DMS114 treated with DMSO at 0.1 percent for 48 hours (cell line): ENCODE measurements around the gene TCF12.
"Not testable (repeated sequence)": the region's sequence is repeated elsewhere in the genome, so short reads cannot be mapped to it uniquely, and the experiment has no call there.

Source experiments
- DNase-seq: peaks from one replicate; lab custom pipeline; 2025; ENCODE audit not compliant: unreplicated experiment; lab: John Stamatoyannopoulos, UW

Gene TCF12

DNA sequence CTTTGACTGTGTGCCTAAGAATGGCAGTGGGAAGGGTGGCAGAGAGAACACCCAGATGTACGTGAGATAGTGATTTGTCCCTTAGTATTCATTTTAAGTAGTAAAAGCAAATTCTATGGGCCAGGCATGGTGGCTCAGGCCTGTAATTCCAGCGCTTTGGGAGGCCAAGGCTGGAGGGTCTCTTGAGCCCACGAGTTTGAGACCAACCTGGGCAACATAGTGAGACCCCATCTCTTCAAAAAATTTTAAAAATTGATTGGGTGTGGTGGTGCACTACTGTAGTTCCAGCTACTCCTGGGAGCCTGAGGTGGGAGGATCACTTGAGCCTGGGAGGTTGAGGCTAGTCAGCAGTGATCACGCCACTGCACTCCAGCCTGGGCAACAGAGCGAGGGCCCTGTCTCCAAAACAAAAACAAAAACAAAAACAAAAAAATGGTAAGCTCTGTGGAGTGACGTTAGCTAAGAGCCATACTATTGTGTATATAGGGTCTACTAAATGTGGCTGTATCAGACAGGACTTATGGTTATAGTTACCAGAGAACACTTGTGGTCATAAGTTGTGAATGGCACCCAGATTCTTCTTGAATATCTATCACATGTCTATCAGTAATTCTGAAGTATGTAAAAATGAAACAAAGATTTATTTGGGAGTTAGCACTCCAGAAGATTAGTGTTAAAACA lies 171.5 kb downstream of the TCF12 start:
- no peak for DNase-seq

- DNase-seq: peak; percentile 60
Measured at GRCh38 chr15:57090496-57090859, 172.0 kb downstream of the TCF12 start.

GRCh38 chr15:57091636-57092035 lies 173.2 kb downstream of the TCF12 start:
- DNase-seq: no peak

- DNase-seq: no peak
Measured at GRCh38 chr15:57092252-57092651, 173.8 kb downstream of the TCF12 start.

- no peak for DNase-seq
Measured at GRCh38 chr15:57094321-57095257, 176.1 kb downstream of the TCF12 start.

- DNase-seq: no peak
Measured at GRCh38 chr15:57095896-57096295, 177.5 kb downstream of the TCF12 start.

- no peak for DNase-seq
Measured at GRCh38 chr15:57097246-57097645, 178.8 kb downstream of the TCF12 start.

- not testable (repeated sequence) for DNase-seq
Measured at GRCh38 chr15:57097919-57098543, 179.6 kb downstream of the TCF12 start.

DNA sequence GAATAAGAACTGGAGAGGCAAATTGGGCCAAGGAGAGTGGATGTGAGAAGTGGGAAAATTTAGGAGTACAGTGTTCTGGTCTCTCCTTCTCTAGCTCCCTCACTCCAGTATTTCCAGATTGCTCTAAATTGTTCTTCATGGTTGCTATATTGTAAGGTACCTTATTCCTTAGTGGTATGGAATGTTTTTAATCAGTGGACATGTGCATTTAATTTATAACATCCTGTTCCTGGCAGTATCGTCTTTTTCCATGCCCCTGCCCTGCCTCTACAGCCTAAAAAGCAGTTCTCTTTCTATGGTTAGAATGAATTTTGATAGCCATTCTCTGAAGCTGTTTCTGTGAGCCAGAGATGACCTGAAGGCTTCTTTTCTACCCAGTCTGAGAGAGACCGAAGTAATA lies 180.5 kb downstream of the TCF12 start:
- DNase-seq: no peak

DNA sequence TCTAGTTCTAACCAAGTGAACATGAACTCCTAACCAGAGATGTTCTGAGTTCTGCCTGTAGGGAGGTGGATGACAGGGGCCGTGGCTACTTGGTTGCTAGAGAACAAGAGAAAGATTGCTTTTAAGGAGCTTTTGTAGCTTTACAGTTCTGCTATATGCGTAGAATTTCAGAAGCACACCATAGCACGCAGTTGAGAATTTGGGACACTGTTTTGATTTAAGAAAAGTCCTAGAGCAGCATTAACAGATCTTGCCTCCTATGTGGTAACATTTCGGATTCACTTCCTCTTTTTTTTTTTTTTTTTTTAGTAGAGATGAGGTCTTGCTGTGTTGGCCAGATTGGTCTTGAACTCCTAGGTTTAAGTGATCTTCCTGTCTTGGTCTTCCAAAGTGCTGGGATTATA lies 181.7 kb downstream of the TCF12 start:
- DNase-seq: no peak

DNA sequence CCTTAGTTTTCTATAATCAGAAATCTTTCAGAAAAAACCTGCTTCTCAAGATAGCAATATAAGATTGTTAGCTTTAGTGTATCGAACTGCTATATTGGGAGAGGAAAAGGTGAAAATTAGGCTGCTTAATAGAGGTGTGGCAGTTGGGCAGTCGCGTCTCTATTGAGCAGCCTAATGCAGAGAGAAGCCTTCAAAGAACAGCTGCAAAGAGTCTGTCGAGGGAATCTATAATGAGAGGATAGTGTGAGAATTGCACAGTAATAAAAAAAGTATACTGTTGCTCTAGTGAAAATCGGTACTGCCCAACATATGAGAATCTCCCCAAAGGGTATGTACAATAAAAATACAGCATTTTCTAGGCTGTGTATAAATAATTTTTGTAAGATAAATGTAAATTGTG lies 184.4 kb downstream of the TCF12 start:
- DNase-seq: no peak

DNA sequence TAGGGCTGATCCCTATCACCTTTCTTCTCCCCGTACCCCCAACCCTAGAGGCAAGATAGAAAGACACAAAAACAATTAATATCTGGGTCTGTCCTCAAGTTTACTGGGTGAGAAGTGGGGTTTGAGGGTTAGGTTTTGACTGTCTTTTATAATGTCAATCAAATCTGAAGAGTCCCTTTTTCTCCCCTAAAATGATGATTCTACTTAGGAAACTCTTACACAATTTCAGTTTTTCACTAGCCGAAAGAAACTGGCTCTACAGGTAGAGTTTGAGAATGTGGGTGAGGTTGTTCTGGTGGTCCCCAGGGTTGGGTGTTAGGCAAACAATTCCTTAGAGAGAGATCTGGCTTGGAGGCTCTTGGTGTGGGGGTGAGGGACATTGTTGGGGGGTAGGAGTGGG lies 189.9 kb downstream of the TCF12 start:
- DNase-seq: no peak

DNA sequence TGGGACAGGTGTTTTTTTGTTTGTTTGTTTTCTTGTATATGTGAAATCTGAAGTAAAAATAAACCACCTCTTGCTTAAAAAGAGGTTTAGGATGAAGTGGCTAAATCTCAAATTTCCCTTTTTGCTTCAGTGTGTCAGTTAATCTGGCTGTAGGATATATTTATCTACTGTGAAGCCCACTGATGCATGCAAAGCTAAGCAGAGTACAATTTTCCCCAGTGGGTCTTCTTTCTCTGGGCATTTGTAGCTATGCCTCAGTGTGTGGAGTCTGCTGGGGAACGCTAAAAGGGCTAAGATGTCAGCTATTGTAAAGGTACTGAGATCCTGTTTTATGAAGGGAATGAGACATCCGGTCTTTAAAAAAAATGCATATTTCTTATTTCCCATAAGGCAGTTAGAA lies 190.6 kb downstream of the TCF12 start:
- DNase-seq: no peak

DNA sequence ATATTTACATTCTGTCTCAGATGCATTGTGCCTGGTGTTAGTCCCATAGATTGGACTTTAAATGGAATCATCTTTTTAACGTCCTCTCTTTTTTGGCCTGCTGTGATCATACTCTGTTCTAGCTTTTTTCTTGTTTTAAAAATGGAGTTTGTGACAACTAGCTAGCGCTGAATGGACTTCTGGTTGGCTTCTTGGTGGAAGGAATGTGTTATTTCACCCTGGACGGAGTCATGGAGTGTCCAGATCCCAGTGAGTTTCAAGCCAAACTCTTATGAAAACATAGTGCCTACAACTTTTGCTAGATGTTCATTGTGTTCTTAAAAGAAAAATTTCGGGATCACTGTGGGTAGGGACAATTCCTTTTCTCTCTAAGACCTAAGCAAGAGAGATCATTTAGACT lies 192.6 kb downstream of the TCF12 start:
- DNase-seq: peak; percentile 53

DNA sequence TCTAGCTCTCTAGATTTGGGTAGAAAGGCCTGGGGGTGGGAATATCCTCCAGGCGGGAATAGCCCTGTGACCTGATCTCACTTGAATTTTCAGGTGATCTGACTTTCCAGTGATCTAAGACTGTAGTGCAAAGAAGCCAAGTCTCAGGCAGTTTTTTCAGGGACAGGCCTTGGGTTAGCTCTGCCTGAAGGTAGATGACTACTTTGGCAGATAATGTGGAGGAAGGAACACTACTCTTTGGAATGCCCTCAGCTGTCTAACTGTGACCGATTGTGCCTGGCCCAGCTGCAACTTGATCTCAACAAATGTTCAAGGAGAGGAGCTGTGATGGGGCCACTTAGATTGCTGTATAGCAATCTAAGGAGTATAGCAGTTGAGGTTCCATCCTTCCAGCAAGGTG lies 193.7 kb downstream of the TCF12 start:
- DNase-seq: no peak

DNA sequence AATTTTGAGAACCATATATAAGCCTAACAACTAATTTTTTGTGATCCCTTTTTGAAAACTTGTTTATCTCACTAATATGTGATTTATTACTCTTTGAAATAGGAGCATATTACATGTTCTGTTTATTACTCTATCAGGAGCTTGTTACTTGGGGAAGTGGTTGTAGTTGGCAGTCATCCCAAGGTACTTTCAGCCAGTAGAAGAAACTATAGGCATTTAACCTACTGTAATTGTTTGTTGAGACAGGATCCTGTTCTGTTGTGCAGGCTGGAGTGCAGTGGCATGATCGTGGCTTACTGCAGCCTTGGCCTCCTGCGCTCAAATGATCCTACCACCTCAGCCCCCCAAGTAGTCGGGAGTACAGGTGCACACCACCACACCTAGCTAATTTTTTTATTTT lies 195.6 kb downstream of the TCF12 start:
- no peak for DNase-seq

DNA sequence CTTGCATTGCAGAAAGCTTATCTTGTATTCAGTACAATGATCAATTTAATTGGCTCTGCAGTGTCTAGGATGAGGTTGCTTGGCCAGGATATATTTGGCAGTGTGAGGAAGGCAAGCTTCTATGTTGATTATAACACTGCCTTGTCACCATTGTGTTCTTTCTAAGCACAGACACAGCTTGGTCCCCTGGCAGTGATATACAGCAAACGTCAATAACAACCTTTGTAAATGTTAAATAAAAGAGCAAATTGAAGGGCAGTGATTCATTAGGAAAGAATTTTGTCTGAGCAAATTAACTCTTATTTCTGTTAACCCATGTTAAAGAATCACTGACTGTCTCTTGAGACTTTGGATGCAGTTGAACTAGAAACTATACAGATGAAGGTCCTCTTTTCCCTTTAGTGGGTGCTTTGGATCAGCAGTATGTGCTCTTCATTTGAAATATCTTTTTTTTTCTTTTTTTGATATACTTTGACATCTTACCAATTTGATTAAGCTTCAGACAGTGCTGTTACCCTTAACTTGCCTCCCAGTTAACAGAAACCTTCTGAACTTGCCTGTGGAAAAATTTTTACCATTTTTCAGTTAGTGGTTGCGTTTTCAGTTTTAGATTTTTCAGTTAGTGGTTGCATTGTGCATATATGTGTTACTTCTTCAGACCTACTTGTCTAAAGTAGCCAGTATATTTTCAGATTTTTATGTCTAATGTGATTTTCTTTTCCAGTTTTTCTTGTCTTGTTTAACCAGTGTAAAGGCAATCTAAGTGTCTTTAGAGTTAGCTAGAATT lies 199.8 kb downstream of the TCF12 start:
- no peak for DNase-seq

DNA sequence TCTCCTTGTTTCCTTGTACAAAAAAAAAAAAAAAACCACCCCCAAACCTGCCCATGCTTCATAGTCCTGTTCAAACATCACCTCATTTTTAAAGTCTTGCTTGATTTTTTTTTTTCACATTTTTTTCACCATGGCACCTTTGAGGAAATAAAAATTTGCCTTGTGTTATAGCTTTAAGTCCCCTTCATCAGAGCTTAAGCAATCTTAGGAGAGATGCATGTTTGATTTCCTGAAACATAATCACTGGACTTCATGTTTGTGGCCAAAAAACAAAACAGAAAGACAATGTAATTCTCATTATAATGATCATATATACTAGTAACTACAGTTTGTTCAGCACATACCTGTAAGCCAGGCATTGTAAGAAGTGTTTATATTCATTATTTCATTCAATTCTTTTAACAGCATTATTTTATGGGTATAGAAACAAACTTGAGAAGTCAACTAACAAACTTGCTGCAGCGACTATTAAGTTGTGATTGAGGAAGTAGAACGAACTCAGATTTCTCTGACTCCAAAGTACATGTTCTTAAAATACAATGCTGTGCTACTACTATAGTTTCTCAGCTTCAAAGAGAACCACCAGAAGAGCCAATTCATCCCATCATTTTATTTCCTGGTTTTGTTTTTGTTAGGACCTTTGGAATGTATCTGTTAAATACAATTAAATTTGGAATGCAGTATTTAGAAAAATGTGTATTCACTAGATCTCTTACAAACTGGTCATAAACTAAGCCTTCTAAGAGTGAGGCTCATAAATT lies 203.8 kb downstream of the TCF12 start:
- peak; percentile 62 for DNase-seq

DNA sequence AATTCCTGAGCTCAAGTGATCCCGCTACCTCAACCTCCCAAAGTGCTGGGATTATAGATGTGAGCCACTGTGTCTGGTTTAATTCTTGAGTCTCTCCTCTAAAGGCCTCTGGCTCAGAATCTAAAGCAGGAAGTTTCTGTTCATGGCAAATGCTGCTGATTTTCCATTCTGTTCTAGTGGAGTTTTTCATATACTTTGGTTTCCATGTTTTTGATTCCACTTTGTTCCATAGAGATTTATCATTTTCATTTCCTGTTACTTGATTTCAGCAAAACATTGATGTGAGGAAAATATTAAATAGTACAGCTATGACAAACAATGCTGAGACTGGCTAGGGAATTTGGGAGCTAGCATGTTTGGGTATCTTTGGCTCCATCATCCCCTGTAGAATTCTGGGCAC lies 205.6 kb downstream of the TCF12 start:
- no peak for DNase-seq

- DNase-seq: no peak
Measured at GRCh38 chr15:57129064-57129463, 210.6 kb downstream of the TCF12 start.
